ELF-1 (cell line): ENCODE measurements around the gene GBE1.

Source experiments
- DNase-seq: peaks from one replicate; pipeline ENCODE4 v3.0.0-alpha.2; 2016; ENCODE audit warnings: low read depth, low spot score

Gene GBE1

DNA sequence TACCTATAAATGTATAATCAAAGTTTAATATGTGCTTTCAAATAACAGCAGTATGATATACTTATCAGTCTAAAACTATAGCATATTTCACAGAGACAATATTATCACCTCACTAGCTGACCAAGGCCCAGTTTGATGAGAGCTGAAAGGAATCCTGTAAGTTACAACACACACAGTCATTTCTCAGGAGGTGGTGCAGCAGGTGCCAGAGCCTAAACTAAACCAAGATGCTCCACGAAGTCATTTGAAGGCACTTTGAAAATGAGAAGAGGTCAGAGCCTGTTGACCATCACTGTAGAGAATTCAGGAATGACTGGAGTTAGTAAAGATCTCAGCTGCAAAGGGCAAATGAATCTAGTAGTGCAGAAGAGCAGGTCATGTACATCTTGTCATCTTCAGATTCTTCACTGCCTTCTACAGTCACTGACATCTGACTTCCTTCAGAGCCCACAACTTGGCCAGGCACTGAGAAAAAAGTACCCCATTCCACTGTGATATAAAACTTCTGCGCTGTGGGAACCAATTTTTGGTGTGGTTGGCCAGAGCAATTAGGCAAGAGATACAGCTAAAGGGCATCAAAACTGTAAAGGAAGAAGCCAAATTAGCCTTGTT lies 7.9 kb downstream of the GBE1 start:
- no peak for DNase-seq

DNA sequence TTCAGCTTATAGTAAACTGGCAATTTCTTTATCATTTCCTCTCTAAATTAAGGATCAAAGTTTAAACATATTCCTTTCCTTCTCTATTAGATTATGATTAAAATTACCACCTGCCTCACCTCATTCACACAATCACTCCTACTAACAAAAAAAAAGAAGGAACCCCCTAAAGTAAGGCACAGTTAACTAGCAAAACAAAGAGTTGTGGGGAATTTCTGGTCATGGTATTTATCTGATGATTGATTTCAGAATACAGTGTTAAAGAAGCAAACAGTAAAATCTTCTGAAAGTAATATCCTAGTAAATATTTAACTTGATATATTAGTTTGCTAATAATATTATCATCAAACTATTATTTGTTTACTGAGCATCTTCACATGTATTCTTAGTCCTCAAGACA lies 8.8 kb downstream of the GBE1 start:
- no peak for DNase-seq

GRCh38 chr3:81749265-81749664 lies 12.2 kb downstream of the GBE1 start:
- no peak for DNase-seq

DNA sequence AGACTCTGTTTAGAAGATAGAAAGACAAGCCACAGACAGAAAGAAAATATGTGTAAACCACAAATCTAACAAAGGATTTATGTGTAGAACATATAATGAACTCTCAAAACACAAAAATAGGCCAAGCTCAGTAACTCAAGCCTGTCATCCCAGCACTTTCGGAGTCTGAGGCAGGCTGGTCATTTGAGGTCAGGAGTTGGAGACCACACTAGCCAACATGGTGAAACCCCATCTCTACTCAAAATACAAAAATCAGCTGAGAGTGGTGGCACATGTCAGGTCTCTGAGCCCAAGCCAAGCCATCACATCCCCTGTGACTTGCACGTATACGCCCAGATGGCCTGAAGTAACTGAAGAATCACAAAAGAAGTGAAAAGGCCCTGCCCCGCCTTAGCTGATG lies 14.2 kb downstream of the GBE1 start:
- peak; percentile 2 for DNase-seq

GRCh38 chr3:81744366-81744765 lies 17.1 kb downstream of the GBE1 start:
- DNase-seq: peak; percentile 4

DNA sequence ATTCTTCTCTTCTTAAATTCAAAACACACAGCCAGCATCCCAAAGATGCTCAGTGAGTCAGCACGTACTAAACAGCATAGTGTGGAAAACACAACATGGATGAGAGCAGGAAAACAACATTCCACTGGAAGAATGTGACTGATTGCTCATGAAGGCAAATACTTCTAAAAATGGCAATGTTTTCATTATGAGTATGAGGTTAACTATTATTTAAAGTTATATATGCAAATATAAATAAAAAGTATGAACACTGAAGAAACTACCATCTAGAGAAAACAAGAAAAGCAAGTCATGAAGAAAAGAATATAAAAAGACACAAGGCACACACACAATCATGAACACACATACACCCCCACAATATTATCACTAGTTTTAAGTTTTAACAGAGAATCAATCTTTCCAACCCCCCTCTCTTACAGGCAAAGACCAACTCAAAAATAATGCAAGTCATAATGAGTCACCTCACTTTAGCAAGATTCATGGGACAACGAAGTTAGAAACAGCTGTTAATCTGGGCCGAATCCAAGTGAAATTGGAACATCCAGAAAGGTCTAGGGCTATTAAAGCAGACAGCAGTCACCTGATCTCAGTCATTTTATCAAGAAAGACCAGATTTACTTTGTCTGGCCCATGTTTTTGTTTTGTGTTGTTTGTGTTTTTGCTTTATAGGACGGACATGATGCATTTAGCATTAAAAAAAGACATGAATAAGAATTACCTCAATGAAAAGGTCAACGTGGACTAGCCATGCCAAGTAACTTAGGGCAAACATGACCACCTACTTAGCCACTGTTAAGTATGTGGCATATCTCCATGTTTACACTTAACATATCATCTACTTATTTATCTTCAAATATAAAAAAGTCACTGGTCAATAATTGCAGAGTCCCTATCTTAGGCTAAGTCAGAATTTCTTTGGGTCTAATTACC lies 18.1 kb downstream of the GBE1 start:
- DNase-seq: no peak

- no peak for DNase-seq
Observed at GRCh38 chr3:81742581-81742980, 18.9 kb downstream of the GBE1 start.

DNA sequence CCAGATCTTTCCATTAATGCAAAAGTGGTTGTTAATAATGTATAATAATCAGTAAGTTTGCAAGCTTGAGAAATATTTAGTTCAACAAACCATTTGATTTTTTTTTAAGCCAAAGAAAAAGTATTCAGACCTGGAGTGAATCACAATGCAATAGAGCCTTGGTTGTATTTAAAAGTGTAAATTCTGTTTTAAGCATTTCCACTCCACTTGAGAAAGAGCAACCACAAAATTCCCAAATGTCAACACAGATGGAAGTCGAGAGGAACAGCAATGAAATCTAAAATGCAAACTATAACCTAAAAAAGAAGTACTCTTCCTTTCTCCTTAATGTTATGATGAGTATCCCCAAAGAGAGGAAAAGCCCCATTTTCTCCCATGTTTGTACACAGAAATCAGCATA lies 20.2 kb downstream of the GBE1 start:
- no peak for DNase-seq

DNA sequence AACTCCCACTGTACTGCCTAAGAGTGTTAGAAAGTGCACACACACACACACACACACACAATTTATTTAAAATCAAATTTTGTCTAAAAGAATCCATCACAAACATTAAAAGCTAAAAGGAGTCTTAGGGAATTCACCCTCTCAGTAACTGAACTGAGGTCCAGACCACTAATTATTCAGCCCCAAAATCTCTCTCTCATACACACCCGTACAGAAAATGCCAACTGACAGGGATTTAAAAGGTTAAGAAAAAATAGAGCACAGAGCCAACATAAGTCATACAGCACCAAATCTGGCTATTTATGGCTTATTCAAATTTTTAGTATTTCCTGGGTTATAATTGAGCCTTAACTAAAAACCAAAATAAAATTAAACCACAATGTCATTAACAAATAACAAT lies 20.7 kb downstream of the GBE1 start:
- DNase-seq: no peak

GRCh38 chr3:81735334-81735733 lies 26.1 kb downstream of the GBE1 start:
- no peak for DNase-seq

- DNase-seq: no peak
Observed at GRCh38 chr3:81734742-81735141, 26.7 kb downstream of the GBE1 start.

DNA sequence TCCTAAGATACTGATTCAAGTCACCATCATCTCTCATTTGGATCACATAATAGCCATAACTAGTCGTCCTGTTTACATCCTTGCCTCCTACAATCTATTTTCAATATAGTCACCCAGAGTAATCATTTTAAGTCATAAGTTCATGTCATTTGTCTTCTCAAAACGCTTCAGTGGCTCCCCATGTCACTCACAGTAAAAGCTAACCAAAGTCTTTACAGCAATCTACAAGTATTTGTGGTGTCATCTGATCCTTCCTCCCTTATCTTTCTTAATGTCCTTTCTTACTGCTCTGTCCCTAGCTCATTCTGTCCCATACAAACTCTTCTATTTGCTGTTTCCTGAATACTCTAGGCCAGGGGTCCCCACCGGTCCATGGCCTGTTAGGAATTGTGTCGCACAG lies 28.8 kb downstream of the GBE1 start:
- DNase-seq: peak; percentile 7

DNA sequence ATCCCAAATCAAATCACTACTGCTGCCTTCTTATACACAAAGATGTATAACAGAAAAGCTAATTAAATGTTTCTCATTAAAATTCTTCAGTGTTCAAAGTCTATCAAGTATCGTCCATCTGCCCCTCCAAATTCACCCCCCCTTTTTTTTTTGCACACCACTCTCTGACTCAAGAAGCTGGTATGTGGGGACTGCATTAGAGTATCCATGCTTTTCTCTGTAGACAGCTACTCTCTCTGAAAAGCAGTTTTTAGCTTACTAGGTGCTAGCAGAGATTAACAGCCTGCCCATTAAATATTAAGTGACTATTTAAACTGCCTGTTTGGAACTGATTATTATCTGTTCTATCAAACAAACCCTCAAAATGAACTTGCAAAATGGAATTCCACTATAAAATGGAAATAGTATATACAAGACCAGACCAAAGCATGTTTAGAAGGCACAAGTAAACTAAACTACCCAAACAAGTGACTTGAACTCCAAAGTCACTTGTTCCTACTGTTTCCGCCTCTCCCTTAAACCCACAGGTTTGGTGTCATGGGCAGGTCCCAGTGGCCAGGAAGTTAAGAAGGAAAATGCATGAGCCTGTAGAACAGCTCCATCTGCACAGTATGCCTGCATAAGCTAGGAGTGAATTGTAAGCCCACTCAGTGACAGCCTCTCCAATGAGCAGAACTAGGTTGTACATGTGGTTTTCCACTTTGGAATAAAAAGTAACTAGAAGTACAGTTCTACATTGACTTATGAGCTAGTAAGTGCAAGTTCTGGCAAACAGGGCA lies 32.5 kb downstream of the GBE1 start:
- DNase-seq: no peak

DNA sequence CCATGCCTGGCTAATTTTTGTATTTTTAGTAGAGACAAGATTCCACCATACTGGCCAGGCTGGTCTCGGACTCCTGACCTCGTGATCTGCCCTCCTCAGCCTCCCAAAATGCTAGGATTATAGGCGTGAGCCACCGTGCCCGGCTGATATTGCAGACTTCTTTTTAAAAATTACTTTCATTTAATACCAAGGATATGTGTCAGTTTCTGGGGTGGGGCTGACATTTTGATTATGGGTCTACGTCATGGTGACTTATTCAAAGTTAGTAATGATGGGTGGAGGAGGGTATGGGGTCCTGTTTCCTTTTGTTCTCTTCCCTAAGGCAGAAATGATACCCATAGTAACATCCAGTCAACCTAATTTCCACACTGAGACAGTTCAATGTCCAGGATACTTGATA lies 34.7 kb downstream of the GBE1 start:
- no peak for DNase-seq

DNA sequence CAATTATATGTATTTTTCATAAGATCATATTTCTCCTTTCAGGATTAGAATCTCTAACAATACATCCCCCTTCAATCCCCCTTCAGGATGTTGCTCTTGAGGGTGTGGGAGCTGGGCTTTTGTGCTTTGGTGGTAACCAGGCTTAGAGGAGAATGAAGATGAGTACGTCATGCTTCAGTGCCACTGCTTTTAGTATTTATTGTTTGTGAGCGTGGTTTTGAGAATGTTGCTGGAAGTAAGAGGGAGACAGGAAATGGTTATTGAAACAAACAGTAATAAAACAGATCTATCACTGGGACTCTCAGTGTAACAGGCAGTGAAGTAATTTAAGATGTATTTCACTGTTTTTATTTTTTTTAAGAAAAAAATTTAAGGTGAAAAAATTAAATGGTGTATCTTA lies 35.3 kb downstream of the GBE1 start:
- DNase-seq: no peak

- DNase-seq: no peak
Observed at GRCh38 chr3:81723732-81724313, 37.6 kb downstream of the GBE1 start.

- DNase-seq: no peak
Observed at GRCh38 chr3:81718311-81718710, 43.1 kb downstream of the GBE1 start.

GRCh38 chr3:81716870-81717509 lies 44.5 kb downstream of the GBE1 start:
- no peak for DNase-seq

DNA sequence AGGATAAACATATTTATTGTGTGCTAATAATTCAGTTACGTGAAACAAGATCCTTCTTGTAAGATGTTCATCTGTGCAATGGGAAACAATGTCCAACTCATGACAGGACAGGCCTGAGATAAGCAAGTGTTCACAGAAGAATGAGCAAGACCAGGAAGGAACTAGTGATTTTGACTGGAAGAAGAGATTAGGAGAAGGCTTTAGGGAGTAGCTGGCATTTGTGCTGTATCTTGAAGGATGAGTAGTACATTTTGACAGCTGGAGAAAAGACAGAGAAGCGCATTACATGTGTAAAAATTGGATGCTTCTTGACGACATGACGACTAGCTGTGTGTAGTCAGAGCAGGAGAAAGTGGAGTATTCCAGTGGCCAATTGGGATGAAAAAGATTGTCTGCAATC lies 48.4 kb downstream of the GBE1 start:
- DNase-seq: no peak

- no peak for DNase-seq
Observed at GRCh38 chr3:81709606-81710005, 51.8 kb downstream of the GBE1 start.

DNA sequence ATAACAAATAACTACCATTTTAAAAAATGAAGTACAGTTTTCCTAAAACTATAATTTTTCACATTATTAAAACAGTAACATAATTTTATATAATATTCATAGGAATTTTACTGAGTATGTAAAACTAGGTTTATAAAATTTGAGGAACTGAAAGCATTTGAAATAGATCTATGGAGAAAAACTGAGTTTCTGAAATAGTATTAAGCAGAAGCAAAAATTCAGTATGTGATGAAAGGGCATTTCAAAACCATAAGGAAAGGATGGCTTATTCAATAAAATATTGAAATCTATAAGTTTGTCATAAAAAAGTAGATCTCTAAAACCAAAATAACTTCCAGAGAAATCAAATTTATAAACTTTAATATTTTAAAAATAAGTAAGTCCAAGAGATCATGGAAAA lies 53.4 kb downstream of the GBE1 start:
- no peak for DNase-seq

DNA sequence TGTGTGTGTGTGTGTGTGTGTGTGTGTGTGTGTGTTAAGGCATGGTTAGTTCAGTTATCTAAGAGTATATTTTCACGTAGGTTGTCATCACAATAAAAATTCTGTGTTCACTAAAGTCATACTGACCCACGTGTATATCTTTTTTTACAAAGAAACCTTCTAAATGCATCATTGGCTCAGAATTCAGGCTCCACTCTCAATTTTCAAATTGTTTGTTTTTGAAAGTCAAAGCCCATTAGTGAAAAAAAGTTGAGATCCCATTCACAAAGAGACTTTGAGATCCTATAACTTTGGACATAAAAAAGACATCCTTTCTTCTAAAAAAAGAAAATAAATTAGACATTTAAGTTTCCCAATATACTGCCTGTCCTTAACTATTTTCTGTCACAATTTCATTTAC lies 59.3 kb downstream of the GBE1 start:
- no peak for DNase-seq
